ENCODE measurements around the gene TNFRSF21.
"Not testable (repeated sequence)": the region's sequence is repeated elsewhere in the genome, so short reads cannot be mapped to it uniquely, and the experiment has no call there.

The TNFRSF21 gene

DNA sequence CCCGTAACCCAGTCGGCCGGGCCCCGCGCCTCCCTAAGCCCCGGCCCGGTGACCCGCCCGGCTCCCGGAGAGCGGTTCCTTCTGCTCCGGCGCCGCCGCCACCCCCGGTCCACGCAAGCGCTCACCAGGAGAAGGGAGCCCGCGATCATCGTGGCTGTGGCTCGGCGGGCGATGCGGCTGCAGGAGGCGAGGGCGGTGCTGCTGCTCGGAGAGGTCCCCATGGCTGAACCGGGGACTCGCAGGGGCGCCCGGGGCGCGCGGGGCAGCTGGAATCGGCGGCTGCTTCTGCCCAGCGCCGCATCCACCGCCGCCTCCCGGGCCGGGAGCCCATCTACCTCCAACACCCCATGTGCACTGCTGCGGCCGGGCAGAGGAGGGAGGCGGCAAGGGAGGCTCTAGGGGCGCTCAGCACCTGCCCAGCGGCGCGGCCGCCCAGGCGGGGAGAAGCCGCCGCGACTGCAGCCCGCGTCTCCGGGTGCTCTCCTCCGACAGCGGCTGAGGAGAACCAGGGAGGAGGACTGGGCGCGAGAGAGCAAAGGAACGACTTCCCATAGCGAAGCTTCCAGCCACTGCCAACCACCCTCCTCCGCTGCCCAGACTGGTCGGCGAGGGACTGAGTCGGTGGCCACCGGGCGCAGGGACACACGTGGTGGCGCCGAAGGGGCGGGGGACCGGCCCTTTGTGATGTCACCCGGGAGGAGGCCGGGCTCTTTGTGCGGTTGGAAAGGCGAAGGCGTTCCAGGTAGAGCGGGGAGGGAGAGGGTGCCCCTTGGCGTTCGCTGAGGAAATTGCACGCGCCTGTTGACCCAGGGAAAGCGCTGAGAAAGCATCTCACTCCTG is at the start of gene TNFRSF21:
Gene TNFRSF21 (minus strand): TSS at position 615 of the 840 bp plus-strand sequence. CDS start 394 bp downstream, at position 221.
- DNase-seq (ENCODE audit: low read depth): peak; percentile 85

- DNase-seq (ENCODE audit: low read depth): no peak
Measured at GRCh38 chr6:47358440-47359225, 48.9 kb upstream of the TNFRSF21 start.

GRCh38 chr6:47357827-47358226 is 48.1 kb upstream of the TNFRSF21 start:
- no peak for DNase-seq (ENCODE audit: low read depth)

- DNase-seq (ENCODE audit: low read depth): no peak
Measured at GRCh38 chr6:47355496-47355895, 45.8 kb upstream of the TNFRSF21 start.

- DNase-seq (ENCODE audit: low read depth): no peak
Measured at GRCh38 chr6:47353871-47354270, 44.2 kb upstream of the TNFRSF21 start.

- no peak for DNase-seq (ENCODE audit: low read depth)
Measured at GRCh38 chr6:47352966-47353365, 43.3 kb upstream of the TNFRSF21 start.

DNA sequence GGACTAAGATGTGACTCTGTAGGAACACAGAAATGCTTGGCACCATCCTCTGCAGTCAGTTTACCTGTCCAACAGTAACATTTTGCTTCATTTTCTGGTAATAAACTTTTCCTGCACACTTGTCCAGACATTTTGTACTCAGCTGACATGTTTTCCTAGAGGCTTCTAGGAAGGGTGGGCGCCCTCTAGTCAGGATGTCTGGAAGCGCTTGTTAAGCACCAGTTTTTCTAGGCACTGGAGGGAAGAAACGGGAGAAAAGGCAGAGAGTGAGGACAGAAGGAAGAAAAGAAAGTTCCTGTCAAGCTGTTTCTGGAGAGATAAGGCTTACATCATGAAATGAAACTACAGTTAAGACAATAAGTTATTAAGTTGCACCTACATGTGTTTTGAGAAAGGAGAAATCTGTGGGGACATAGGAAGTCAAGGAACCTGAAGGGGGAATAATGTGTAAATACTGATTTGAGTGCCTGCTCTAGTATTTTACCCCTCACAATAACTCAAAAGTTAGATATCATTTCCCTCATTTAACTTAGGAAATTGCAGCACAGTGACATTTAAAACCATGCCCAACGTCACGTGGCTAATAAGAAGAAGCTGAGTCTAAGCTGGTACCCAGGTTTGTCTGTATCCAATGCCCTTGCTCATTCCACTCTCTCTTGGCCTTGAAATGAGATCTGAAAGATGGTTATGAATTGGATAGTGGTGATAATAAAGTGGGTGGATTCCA is 42.7 kb upstream of the TNFRSF21 start:
- DNase-seq (ENCODE audit: low read depth): no peak

DNA sequence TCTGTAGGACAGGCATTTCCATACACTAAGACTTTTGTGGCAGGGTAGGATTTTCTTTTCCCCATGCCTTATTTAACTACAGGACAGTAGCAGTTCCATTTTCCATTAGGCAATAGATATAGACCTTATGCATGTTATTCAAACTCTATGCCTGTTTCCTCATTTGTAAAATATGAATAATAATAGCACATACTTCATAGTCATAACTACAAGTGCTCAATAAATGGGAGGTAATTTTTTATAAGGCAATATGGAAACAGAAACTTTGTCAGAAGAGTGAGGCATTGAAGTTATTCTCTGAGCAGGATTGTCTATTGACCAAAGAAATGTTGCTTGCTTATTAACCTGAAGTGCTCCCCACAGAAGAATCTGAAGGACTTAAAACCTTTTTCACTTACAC is 41.9 kb upstream of the TNFRSF21 start:
- DNase-seq (ENCODE audit: low read depth): no peak

GRCh38 chr6:47349931-47350330 is 40.2 kb upstream of the TNFRSF21 start:
- no peak for DNase-seq (ENCODE audit: low read depth)

- no peak for DNase-seq (ENCODE audit: low read depth)
Measured at GRCh38 chr6:47348316-47348863, 38.7 kb upstream of the TNFRSF21 start.

GRCh38 chr6:47345761-47346160 is 36.1 kb upstream of the TNFRSF21 start:
- no peak for DNase-seq (ENCODE audit: low read depth)

GRCh38 chr6:47344022-47344421 is 34.3 kb upstream of the TNFRSF21 start:
- no peak for DNase-seq (ENCODE audit: low read depth)

DNA sequence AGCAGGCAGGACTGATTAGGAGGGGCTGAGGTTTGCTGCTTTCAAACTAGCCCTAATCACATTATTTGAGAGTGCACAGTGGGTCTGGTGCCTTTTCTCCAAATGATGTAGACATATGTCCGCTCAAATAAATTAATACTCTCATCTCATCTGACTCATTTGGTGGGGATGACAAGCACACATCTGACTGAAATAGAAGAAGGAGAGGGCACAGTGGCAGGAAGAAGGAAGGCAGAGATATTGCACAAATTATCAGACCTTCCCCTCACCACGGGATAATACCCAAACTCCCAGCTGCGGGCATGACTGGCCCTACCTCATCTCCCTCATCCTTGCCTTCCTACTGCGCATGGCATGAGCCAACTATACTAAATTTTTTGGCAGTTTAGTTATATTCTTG is 33.9 kb upstream of the TNFRSF21 start:
- no peak for DNase-seq (ENCODE audit: low read depth)

DNA sequence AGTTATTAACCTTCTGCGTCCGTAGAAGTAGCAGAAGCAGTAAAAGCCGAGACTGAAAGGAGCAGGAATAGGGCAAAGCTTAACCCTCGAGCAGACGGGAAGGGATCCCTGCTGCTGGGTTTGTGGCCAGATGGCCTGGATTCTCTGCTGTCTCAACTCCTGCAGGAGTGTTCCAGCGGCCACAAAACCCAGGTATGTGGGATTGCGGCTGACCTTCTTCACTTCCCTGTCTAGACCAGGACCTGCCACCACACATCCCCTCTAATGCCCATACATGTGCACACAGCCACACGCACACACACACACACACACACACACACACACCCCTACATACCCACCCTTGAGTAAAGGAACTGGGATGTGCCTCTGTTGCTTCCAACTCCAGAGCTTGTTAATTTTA is 33.1 kb upstream of the TNFRSF21 start:
- no peak for DNase-seq (ENCODE audit: low read depth)

- no peak for DNase-seq (ENCODE audit: low read depth)
Measured at GRCh38 chr6:47337519-47337918, 27.8 kb upstream of the TNFRSF21 start.

GRCh38 chr6:47336334-47336733 is 26.6 kb upstream of the TNFRSF21 start:
- no peak for DNase-seq (ENCODE audit: low read depth)

DNA sequence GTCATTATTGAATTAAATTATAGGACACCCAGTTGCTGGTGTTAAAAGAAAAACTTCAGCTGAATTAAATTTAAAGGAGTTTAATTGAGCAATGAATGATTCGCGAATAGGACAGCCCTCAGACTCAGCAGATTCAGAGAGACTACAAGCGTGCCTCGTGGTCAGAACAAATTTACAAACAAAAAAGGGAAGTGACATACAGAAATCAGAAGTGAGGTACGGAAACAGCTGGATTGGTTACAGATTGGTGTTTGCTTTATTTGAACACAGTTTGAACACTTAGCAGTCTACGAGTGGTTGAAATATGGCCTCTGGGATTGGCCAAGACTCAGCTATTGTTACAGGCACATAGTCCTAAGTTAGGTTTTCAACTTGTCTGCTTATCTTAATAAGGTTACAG is 25.8 kb upstream of the TNFRSF21 start:
- DNase-seq (ENCODE audit: low read depth): no peak

- DNase-seq (ENCODE audit: low read depth): no peak
Measured at GRCh38 chr6:47334334-47334733, 24.6 kb upstream of the TNFRSF21 start.

DNA sequence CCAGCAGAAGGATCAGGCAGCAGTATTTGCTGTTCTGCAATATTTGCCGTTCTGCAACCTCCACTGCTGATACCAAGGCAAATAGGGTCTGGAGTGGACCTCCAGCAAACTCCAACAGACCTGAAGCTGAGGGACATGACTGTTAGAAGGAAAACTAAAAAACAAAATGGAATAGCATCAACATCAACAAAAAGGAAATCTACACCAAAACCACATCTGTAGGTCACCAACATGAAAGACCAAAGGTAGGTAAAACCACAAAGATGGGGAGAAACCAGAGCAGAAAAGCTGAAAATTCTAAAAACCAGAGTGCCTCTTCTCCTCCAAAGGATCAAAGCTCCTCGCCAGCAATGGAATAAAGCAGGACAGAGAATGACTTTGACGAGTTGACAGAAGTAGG is 18.9 kb upstream of the TNFRSF21 start:
- DNase-seq (ENCODE audit: low read depth): not testable (repeated sequence)

GRCh38 chr6:47328139-47328538 is 18.4 kb upstream of the TNFRSF21 start:
- not testable (repeated sequence) for DNase-seq (ENCODE audit: low read depth)

GRCh38 chr6:47323887-47324286 is 14.2 kb upstream of the TNFRSF21 start:
- no peak for DNase-seq (ENCODE audit: low read depth)

DNA sequence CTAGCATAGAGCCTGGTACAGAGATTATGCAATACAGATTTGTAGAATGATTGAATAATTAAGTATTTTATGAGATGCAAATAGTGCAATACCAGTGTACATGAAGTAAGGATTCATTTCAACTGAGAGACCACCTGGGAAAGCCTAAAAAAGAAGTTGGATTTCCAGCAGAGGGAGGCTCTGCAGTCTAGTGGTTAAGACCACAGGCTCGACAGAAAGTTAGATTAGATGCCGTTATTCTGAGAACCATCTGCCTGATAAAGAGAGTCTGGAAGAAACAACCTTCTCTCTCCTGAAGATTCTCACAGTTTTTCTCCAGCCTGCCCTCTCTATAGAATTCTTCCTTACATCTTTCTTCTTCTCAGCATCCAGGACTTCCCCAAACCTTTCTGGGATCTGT is 13.6 kb upstream of the TNFRSF21 start:
- no peak for DNase-seq (ENCODE audit: low read depth)

Measured in fibroblast of gingiva (primary cell).